NCI-H1105 treated with DMSO at 0.1 percent for 48 hours (cell line): ENCODE data around the gene XPR1.

Source experiments
- DNase-seq: peaks from one replicate; lab custom pipeline; 2025; lab: John Stamatoyannopoulos, UW

Gene XPR1

GRCh38 chr1:180932378-180932777 is 300.6 kb downstream of the XPR1 start:
- no peak for DNase-seq

GRCh38 chr1:180933141-180933540 is 301.3 kb downstream of the XPR1 start:
- no peak for DNase-seq

GRCh38 chr1:180934563-180934962 is 302.7 kb downstream of the XPR1 start:
- DNase-seq, result no peak

GRCh38 chr1:180935326-180936109 is 303.7 kb downstream of the XPR1 start:
- no peak for DNase-seq

- DNase-seq, result no peak
Observed at GRCh38 chr1:180936110-180937011, 304.5 kb downstream of the XPR1 start.

- no peak for DNase-seq
Observed at GRCh38 chr1:180937012-180937372, 305.2 kb downstream of the XPR1 start.

GRCh38 chr1:180937624-180938225 is 305.9 kb downstream of the XPR1 start:
- no peak for DNase-seq

GRCh38 chr1:180939073-180939710 is 307.4 kb downstream of the XPR1 start:
- no peak for DNase-seq

GRCh38 chr1:180939711-180940103 is 307.9 kb downstream of the XPR1 start:
- no peak for DNase-seq
